ENCODE results near the gene HBA1.

- TF ChIP-seq CTCF (conservative IDR thresholded peaks at IDR 0.05; ENCODE audit: low read length) (no peak), EZH2phosphoT487 (IDR thresholded peaks at IDR 0.05; ENCODE audit: borderline replicate concordance, low read depth, low read length) (no peak)
Observed at GRCh38 chr16:152141-153128, 24.0 kb upstream of the HBA1 start, which contains the start of gene HBZ.
